ENCODE measurements around the gene RAB40A. TPM values are rescaled to one million over a fixed set of nuclear protein-coding genes. Genes with fewer than 3 reads are reported as not detected.

The RAB40A gene
- total and polyA plus RNA-seq, 4 donors, result 0.03 to 0.33 (median 0.07) TPM

DNA sequence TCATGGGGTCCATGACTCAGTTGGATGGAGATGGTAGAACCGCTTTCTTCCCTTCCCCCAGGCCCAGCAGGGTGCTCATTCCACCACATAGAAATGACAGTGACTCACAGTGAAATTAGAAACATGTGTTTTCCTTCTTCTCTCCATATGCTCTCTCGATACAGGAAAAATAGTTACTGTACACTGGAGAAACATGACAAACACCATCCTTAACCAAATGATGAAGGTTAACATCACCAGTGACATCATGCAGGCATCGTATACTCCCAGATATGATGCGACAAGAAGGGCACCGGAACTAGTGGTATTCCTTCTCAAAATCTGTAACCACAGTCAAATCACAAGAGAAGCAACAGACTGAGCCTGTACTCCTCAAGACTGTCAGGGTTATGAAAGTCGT lies 11.7 kb upstream of the RAB40A start:
- Histone ChIP-seq H3K9me3 (ENCODE audit: control insufficient read depth in 4 of 4, low read length in 3 of 4) (no peaks in the 10 kb centered on the region), H3K27me3 (ENCODE audit: control insufficient read depth in 4 of 4, insufficient read depth in 4 of 4, low read length in 3 of 4) (no peaks in the 10 kb centered on the region), H3K27ac (ENCODE audit: low read depth in 1 of 2, low read length in 2 of 2) (no peak overlapping the region), H3K4me3 (ENCODE audit: low read depth in 1 of 3, low read length in 3 of 3) (no peak overlapping the region), H3K36me3 (ENCODE audit: control insufficient read depth in 4 of 4, insufficient read depth in 3 of 4, low read depth in 1 of 4, low read length in 3 of 4) (no peaks in the 10 kb centered on the region), H3K9ac (ENCODE audit: low read depth in 1 of 2, low read length in 2 of 2) (no peak overlapping the region), H3K4me1 (ENCODE audit: control insufficient read depth in 4 of 4, insufficient read depth in 4 of 4, low read length in 3 of 4) (peaks cover 0 to 5% (median 2%) of the 10 kb centered on the region in 4 donors)
- no peak for DNase-seq (ENCODE audit: low spot score)
- 86% methylated on average over 6 of the region's 6 CpGs for WGBS
- no peak for TF ChIP-seq FOXA2 (IDR thresholded peaks at IDR 0.05)
- TF ChIP-seq, protein P1, sequence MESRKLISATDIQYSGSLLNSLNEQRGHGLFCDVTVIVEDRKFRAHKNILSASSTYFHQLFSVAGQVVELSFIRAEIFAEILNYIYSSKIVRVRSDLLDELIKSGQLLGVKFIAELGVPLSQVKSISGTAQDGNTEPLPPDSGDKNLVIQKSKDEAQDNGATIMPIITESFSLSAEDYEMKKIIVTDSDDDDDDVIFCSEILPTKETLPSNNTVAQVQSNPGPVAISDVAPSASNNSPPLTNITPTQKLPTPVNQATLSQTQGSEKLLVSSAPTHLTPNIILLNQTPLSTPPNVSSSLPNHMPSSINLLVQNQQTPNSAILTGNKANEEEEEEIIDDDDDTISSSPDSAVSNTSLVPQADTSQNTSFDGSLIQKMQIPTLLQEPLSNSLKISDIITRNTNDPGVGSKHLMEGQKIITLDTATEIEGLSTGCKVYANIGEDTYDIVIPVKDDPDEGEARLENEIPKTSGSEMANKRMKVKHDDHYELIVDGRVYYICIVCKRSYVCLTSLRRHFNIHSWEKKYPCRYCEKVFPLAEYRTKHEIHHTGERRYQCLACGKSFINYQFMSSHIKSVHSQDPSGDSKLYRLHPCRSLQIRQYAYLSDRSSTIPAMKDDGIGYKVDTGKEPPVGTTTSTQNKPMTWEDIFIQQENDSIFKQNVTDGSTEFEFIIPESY (IDR thresholded peaks at IDR 0.05), result no peak
- TF ChIP-seq, protein P2, sequence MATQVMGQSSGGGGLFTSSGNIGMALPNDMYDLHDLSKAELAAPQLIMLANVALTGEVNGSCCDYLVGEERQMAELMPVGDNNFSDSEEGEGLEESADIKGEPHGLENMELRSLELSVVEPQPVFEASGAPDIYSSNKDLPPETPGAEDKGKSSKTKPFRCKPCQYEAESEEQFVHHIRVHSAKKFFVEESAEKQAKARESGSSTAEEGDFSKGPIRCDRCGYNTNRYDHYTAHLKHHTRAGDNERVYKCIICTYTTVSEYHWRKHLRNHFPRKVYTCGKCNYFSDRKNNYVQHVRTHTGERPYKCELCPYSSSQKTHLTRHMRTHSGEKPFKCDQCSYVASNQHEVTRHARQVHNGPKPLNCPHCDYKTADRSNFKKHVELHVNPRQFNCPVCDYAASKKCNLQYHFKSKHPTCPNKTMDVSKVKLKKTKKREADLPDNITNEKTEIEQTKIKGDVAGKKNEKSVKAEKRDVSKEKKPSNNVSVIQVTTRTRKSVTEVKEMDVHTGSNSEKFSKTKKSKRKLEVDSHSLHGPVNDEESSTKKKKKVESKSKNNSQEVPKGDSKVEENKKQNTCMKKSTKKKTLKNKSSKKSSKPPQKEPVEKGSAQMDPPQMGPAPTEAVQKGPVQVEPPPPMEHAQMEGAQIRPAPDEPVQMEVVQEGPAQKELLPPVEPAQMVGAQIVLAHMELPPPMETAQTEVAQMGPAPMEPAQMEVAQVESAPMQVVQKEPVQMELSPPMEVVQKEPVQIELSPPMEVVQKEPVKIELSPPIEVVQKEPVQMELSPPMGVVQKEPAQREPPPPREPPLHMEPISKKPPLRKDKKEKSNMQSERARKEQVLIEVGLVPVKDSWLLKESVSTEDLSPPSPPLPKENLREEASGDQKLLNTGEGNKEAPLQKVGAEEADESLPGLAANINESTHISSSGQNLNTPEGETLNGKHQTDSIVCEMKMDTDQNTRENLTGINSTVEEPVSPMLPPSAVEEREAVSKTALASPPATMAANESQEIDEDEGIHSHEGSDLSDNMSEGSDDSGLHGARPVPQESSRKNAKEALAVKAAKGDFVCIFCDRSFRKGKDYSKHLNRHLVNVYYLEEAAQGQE (IDR thresholded peaks at IDR 0.05), result no peak
- no peak for TF ChIP-seq EGR1 (IDR thresholded peaks at IDR 0.05; ENCODE audit: low read depth in 2 of 2)

DNA sequence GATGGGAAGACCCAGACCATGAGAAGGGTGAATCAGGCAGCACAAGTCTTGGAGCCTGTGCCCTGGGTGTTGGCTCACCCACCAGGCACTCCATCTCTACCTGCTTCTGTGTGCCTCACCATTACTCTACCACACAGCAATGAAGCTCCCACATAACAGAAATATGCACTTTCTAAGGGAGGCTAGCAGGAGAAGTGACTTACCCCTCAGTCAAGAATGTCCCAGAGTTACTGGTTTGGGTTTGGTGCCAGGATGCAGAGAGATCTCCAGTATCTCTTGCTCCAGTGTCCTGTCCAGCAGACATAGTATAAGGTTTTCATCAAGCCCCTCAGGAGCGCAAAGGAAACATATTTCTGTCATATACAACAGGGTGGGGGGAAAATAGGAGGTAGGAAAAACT lies 11.3 kb upstream of the RAB40A start:
- WGBS, result 96% methylated on average over 1 of the region's 1 CpG
- Histone ChIP-seq H3K36me3 (ENCODE audit: control insufficient read depth in 4 of 4, insufficient read depth in 3 of 4, low read depth in 1 of 4, low read length in 3 of 4) (no peaks in the 10 kb centered on the region), H3K4me1 (ENCODE audit: control insufficient read depth in 4 of 4, insufficient read depth in 4 of 4, low read length in 3 of 4) (peaks cover 0 to 5% (median 2%) of the 10 kb centered on the region in 4 donors), H3K9me3 (ENCODE audit: control insufficient read depth in 4 of 4, low read length in 3 of 4) (no peaks in the 10 kb centered on the region), H3K9ac (ENCODE audit: low read depth in 1 of 2, low read length in 2 of 2) (no peak overlapping the region), H3K4me3 (ENCODE audit: low read depth in 1 of 3, low read length in 3 of 3) (no peak overlapping the region), H3K27ac (ENCODE audit: low read depth in 1 of 2, low read length in 2 of 2) (no peak overlapping the region), H3K27me3 (ENCODE audit: control insufficient read depth in 4 of 4, insufficient read depth in 4 of 4, low read length in 3 of 4) (no peaks in the 10 kb centered on the region)
- TF ChIP-seq, protein P3, sequence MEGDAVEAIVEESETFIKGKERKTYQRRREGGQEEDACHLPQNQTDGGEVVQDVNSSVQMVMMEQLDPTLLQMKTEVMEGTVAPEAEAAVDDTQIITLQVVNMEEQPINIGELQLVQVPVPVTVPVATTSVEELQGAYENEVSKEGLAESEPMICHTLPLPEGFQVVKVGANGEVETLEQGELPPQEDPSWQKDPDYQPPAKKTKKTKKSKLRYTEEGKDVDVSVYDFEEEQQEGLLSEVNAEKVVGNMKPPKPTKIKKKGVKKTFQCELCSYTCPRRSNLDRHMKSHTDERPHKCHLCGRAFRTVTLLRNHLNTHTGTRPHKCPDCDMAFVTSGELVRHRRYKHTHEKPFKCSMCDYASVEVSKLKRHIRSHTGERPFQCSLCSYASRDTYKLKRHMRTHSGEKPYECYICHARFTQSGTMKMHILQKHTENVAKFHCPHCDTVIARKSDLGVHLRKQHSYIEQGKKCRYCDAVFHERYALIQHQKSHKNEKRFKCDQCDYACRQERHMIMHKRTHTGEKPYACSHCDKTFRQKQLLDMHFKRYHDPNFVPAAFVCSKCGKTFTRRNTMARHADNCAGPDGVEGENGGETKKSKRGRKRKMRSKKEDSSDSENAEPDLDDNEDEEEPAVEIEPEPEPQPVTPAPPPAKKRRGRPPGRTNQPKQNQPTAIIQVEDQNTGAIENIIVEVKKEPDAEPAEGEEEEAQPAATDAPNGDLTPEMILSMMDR (IDR thresholded peaks at IDR 0.05; ENCODE audit: low read depth, low read length, missing input control), result no peak
- no peak for TF ChIP-seq GABPA (IDR thresholded peaks at IDR 0.05 in 1 of 2, conservative IDR thresholded peaks at IDR 0.05 in 1 of 2)
- TF ChIP-seq FOXA2 (IDR thresholded peaks at IDR 0.05), result no peak
- no peak for TF ChIP-seq HNF4G (IDR thresholded peaks at IDR 0.05)
- TF ChIP-seq, protein P1 (IDR thresholded peaks at IDR 0.05), result no peak
- TF ChIP-seq FOXA1 (IDR thresholded peaks at IDR 0.05), result no peak
- TF ChIP-seq JUND (IDR thresholded peaks at IDR 0.05), result no peak
- no peak for TF ChIP-seq SP1 (IDR thresholded peaks at IDR 0.05)
- TF ChIP-seq HNF4A (conservative IDR thresholded peaks at IDR 0.05), result no peak
- TF ChIP-seq TAF1 (conservative IDR thresholded peaks at IDR 0.05), result no peak
- no peak for TF ChIP-seq EGR1 (IDR thresholded peaks at IDR 0.05; ENCODE audit: low read depth in 2 of 2)
- TF ChIP-seq RXRA (IDR thresholded peaks at IDR 0.05), result no peak
- TF ChIP-seq, protein P4, sequence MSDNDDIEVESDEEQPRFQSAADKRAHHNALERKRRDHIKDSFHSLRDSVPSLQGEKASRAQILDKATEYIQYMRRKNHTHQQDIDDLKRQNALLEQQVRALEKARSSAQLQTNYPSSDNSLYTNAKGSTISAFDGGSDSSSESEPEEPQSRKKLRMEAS (IDR thresholded peaks at IDR 0.05), result no peak
- TF ChIP-seq, protein P2 (IDR thresholded peaks at IDR 0.05), result no peak
- TF ChIP-seq, protein P5, sequence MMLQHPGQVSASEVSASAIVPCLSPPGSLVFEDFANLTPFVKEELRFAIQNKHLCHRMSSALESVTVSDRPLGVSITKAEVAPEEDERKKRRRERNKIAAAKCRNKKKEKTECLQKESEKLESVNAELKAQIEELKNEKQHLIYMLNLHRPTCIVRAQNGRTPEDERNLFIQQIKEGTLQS (IDR thresholded peaks at IDR 0.05), result no peak
- TF ChIP-seq RAD21 (IDR thresholded peaks at IDR 0.05), result no peak
- TF ChIP-seq NR2F2 (IDR thresholded peaks at IDR 0.05), result no peak
- no peak for TF ChIP-seq YY1 (IDR thresholded peaks at IDR 0.05)
- no peak for DNase-seq (ENCODE audit: low spot score)

Data from liver (tissue), 9 donors.